ENCODE measurements around the gene ROBO3.

Gene ROBO3

DNA sequence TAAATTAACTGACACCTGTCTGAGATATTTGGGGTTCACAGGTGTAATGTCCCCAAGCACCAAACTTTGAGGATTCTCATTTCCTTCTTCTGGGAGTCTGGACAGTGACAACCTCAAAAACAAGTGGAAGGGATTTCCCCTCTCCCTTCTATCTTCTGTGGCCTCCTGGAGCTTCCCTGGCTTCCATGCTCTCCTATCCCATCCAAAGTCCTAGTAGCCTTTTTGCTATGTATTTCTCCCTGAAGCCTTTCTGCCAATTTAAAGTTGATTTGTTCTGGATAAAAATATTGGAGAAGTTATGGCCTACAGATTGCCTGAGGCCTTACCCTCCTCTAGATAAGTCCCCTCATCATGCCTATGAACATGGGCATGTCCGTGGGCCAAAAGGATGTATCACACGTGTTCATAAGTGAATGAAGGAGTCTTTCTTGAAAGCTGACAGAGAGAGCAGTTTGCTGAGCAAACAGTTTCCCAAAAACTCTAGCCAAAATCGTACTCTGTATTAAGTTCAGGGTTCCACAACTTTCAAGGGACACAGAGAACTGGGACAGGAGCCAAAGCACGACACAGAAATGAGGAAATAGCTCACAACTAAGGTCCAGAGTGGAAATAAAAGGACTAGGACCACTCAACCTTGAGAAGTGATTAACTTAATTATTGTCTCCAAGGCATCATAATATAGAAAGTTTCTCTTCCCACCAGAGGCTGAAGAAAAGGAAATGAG lies 63.9 kb downstream of the ROBO3 start:
- H3K4me3 ChIP-seq (ENCODE audit: low read length), result no peak overlapping the region
- TF ChIP-seq ZNF274 (IDR thresholded peaks at IDR 0.05; ENCODE audit: low read depth, low read length), result no peak

DNA sequence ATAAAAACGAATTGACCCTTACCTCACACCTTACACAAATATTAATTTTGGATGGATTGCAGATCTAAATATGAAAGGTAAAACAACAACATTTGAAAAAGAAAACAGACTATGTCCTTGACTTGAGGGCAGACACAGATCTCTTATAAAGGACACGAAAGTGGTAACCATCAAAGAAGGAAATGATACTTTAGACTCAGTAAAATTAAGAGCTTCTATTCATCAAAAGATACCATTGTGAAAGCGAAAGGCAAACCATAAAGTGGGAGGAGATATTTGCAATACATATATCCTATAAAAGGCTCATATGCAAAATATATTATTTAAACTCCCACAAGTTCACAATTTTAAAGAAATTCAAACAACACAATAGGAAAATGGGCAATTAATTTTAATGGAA lies 65.6 kb downstream of the ROBO3 start:
- no peak for TF ChIP-seq ZNF274 (IDR thresholded peaks at IDR 0.05; ENCODE audit: low read depth, low read length)
- no peak overlapping the region for H3K4me3 ChIP-seq (ENCODE audit: low read length)
